DND-41 (cell line): ENCODE measurements around the gene SYT6.

ENCODE experiments used
- ATAC-seq: fragments of 200-7000 bp; cut with Tn5 transposase; 3 replicates; pipeline ENCODE4 v1.9.1; 2021; ENCODE audit warnings: low read depth; ENCODE audit not compliant: insufficient read depth
- DNase-seq: peaks from one replicate; pipeline ENCODE4 v3.0.0-alpha.2; 2020
- H2AFZ ChIP-seq: 2 replicates; pipeline ENCODE4 v1.6.0; 2012; ENCODE audit warnings: low read depth, low read length
- H3K27ac ChIP-seq: 2 replicates; pipeline ENCODE4 v1.5.1; 2012; ENCODE audit warnings: low read length, inconsistent platforms
- H3K27me3 ChIP-seq: fragments of 200-600 bp; sonication (generic); 2 replicates; pipeline ENCODE4 v1.6.0; 2012; ENCODE audit warnings: low read length, mild to moderate bottlenecking, inconsistent platforms; ENCODE audit not compliant: insufficient read depth, poor library complexity
- H3K36me3 ChIP-seq: 2 replicates; pipeline ENCODE4 v1.5.1; 2012; ENCODE audit warnings: low read length, inconsistent platforms; ENCODE audit not compliant: insufficient read depth
- H3K4me1 ChIP-seq: 2 replicates; pipeline ENCODE4 v1.5.1; 2012; ENCODE audit warnings: mild to moderate bottlenecking, low read length; ENCODE audit not compliant: insufficient read depth
- H3K4me2 ChIP-seq: 2 replicates; pipeline ENCODE4 v1.6.0; 2012; ENCODE audit warnings: mild to moderate bottlenecking, moderate library complexity, low read length, inconsistent platforms; ENCODE audit not compliant: insufficient read depth
- H3K4me3 ChIP-seq, 2 experiments: fragments of 200-600 bp in 1 of 2; shearing (Covaris generic) in 1 of 2; 2 replicates each; pipeline ENCODE4 v1.5.1; 2012 to 2016; ENCODE audit warnings: inconsistent platforms in 2 of 2, low read length in 2 of 2, mild to moderate bottlenecking in 2 of 2, low read depth in 1 of 2, moderate library complexity in 1 of 2
- H3K79me2 ChIP-seq: 2 replicates; pipeline ENCODE4 v1.6.0; 2012; ENCODE audit warnings: low read length, inconsistent platforms; ENCODE audit not compliant: insufficient read depth
- H3K9ac ChIP-seq: 2 replicates; pipeline ENCODE4 v1.6.0; 2012; ENCODE audit warnings: low read depth, mild to moderate bottlenecking, inconsistent platforms, low read length, moderate library complexity
- H3K9me3 ChIP-seq: 2 replicates; pipeline ENCODE4 v1.5.1; 2012; ENCODE audit warnings: low read length, moderate library complexity, mild to moderate bottlenecking, inconsistent platforms; ENCODE audit not compliant: insufficient read depth, severe bottlenecking
- H4K20me1 ChIP-seq: 2 replicates; pipeline ENCODE4 v1.6.0; 2012; ENCODE audit warnings: low read length; ENCODE audit not compliant: insufficient read depth
- CTCF ChIP-seq: IDR thresholded peaks from 2 replicates; pipeline ENCODE4 v1.5.1; 2012; ENCODE audit warnings: borderline replicate concordance, low read length, moderate library complexity, mild to moderate bottlenecking; ENCODE audit not compliant: poor library complexity, severe bottlenecking; ENCODE audit errors: extremely low read depth
- EZH2 ChIP-seq: IDR thresholded peaks from 3 replicates; pipeline ENCODE4 v1.6.1; 2012; ENCODE audit warnings: borderline replicate concordance, low read depth, mild to moderate bottlenecking, moderate library complexity, low read length, inconsistent platforms; ENCODE audit not compliant: severe bottlenecking

The SYT6 gene

DNA sequence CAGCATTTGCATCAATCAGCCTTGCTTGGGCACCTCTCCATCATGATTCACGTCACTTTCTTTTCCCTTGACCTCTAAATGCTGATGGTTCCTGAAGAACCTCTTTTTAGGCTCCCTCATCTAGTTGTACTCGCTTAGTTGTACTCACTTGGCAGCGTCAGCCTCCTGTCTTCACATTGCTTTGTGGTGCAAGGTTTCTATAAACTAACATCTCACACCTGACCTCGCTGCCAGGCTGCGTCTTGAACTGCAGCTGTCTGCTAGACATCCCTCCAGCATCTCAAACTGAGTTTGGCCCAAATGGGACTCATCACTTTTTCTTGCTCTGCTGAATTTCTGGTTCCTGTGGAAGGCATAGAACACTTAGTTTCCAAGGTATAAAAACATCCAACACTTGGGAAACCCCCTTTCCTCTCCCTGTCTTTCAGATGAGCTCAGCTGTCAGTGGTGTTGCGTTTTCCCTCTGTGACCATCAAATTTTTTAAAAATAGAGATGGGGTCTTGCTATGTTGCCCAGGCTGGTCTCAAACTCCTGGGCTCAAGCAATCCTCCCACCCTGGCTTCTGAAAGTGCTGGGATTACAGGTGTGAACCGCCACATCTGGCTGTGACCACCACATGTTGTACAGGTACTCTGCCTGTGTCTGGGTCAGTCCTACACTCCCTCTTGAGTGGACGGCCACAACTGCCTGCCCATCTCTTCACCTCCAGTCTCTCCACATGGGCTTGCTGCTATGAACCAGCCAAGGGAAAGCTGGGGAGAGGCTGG is 66.9 kb downstream of the SYT6 start:
- ATAC-seq: no peak
- Histone ChIP-seq H3K27ac (no peak overlapping the region), H3K4me3 (no peak overlapping the region), H3K36me3 (no peaks in the 10 kb centered on the region), H3K9me3 (no peaks in the 10 kb centered on the region), H4K20me1 (no peaks in the 10 kb centered on the region), H2AFZ (no peak overlapping the region), H3K27me3 (peaks cover under 1% of the 10 kb centered on the region), H3K9ac (no peak overlapping the region), H3K79me2 (no peaks in the 10 kb centered on the region), H3K4me2 (no peak overlapping the region), H3K4me1 (no peaks in the 10 kb centered on the region)
- TF ChIP-seq EZH2 (no peak), CTCF (no peak)
- no peak for DNase-seq

DNA sequence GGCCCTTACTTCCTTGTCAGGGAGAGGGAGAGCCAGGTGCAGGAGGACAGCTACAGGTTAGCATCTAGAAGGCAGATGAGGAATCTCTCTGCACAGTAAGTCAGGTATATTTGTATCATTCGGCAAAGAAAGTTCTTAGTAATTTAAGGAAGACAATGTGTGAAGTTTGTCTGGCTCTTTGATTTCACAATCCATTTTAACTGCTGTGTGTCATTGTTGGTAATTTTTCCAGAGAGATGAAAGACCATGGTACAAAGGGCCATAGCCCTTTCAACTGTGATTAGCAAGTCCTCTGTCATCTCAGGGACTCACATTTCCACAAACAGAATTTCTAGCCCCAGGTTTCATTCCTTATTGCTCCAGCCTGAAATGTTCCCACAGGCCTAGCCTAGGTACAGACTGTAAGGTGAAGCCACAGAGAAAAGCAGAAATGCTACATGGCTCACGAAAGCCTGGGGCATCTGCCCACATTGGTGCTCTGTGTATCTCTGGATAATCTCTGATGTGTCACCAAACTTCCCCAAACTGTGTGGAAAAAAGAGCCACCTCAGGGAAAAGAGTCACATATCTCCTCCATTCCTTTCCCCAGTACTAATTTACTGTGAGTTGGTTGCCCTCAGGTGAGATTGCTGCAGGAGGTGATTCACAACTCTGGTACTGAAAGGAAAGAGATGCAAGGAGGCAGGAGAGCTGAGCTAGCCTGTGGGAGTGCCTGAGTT is 70.6 kb downstream of the SYT6 start:
- no peak for ATAC-seq
- Histone ChIP-seq H3K79me2 (no peaks in the 10 kb centered on the region), H3K36me3 (no peaks in the 10 kb centered on the region), H2AFZ (no peak overlapping the region), H3K27me3 (no peaks in the 10 kb centered on the region), H3K4me2 (no peak overlapping the region), H4K20me1 (no peaks in the 10 kb centered on the region), H3K4me1 (no peaks in the 10 kb centered on the region), H3K4me3 (no peak overlapping the region), H3K9me3 (no peaks in the 10 kb centered on the region), H3K27ac (no peak overlapping the region), H3K9ac (no peak overlapping the region)
- no peak for DNase-seq
- no peak for TF ChIP-seq CTCF
- TF ChIP-seq EZH2: no peak

- no peak overlapping the region for H3K4me2 ChIP-seq
- no peaks in the 10 kb centered on the region for H3K4me1 ChIP-seq
Observed at GRCh38 chr1:114082304-114082630, 71.4 kb downstream of the SYT6 start.

More at GRCh38 chr1:114082304-114082630, 71.4 kb downstream of the SYT6 start:
- H3K79me2 ChIP-seq: no peaks in the 10 kb centered on the region
- DNase-seq (no peak), ATAC-seq (no peak)
- no peak overlapping the region for H3K27ac ChIP-seq
- H3K27me3 ChIP-seq: no peaks in the 10 kb centered on the region
- H3K9ac ChIP-seq: no peak overlapping the region
- H4K20me1 ChIP-seq: no peaks in the 10 kb centered on the region
- H3K9me3 ChIP-seq: no peaks in the 10 kb centered on the region
- no peak overlapping the region for H3K4me3 ChIP-seq
- no peaks in the 10 kb centered on the region for H3K36me3 ChIP-seq
- TF ChIP-seq CTCF (no peak), EZH2 (no peak)
- no peak overlapping the region for H2AFZ ChIP-seq
